Stimulated activated CD4-positive, alpha-beta T cell treated with anti-CD3 and anti-CD28 coated beads, Interleukin-4, amount 100 ng/mL, for 1 hour (primary cell): Measurements from ENCODE around the gene SNORC.

ENCODE experiments used
- DNase-seq: peaks from one replicate; pipeline ENCODE4 v3.0.0-alpha.2; 2020

The SNORC gene

DNA sequence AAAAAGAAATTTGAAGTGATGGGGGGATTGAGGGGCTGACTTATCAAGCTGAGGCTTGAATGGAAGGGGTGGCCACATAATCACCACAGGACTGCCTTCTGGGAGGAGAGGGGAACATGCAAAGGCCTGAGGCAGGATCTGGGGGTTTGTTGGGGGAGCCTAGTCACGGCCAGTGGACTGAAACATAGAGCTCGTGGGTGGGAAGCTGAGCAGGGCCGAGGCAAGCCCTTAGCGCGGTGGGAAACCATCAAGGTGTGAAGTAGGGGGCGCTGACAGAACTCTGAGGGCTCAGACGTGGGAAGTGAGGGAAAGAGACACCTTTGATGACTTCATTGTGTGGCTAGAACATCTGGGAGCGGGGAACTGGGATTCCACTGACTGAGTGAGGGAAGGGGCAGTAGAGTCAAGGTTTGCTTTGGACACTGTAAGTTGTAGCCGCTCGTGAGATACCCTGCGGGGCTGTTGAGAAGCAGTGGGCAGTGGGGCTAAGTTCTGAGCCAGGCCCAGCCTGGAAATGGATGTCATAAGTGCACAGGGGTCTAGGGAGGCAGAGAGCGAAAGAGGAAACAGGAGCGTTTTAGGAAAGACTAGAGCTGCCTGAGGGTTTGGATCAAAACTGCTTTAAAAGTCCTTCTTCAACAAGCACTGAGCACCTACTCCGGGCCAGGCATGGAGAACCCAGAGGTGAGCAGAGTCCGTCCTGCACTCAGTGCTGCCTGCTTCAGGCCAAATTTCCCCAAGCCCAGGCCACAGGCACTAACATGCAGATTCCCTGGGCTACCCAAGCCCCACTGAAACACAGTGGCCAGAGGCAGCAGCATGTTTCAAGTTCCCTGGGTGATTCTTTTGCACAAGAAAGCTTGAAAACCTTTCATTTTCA, 686 bp upstream of the SNORC start:
- DNase-seq: no peak

DNA sequence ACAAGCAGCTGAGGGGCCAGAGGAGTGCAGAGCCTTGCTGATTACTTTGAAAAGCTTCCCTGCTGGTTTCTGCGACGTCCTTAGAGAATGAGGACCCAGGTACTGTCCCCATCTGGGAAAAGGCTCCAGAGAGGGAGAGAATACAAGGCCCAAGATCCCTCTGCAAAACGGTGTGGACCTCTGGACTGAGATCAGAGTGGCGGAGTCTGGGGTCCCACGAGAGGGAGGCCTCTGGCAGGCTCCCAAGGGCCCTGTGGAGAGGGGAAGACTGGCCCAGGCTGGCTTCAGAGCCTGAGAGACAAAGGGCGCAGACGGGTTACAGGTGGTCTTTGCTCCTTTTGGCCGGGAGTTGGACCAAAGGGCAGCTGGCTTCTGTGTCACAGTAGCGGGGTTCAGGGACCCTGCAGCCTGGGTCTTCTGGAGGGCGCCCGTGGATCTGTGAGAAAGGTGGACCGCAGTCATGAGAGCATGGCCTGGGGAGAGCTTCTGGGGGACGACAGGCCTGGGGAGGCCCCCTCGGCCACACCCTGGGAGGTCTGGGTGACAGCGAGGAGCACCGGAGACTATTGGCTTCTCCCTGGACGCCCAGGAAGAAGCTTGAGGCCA, 805 bp downstream of the SNORC start:
- no peak for DNase-seq

DNA sequence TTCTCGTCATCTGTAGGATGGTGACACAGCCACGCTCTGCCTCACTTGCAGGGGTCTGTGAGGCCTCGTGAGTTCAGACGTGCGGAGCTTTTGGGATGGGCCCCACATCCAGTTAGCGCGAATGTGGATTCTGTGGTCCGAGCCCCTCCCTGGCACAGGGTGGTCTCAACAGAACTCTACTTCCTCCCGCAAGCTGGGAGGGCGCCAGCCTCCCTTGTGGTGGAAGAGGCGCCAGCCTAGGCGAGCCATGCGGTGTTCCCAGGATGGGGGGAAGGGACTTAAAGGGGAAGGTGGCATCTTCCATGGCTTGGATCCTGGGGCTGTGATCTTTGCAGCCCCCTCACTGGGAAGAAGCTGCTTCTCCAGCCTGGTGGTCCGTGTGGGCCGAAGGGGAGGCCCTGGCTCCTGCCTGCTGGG, 1.4 kb downstream of the SNORC start:
- DNase-seq: no peak

DNA sequence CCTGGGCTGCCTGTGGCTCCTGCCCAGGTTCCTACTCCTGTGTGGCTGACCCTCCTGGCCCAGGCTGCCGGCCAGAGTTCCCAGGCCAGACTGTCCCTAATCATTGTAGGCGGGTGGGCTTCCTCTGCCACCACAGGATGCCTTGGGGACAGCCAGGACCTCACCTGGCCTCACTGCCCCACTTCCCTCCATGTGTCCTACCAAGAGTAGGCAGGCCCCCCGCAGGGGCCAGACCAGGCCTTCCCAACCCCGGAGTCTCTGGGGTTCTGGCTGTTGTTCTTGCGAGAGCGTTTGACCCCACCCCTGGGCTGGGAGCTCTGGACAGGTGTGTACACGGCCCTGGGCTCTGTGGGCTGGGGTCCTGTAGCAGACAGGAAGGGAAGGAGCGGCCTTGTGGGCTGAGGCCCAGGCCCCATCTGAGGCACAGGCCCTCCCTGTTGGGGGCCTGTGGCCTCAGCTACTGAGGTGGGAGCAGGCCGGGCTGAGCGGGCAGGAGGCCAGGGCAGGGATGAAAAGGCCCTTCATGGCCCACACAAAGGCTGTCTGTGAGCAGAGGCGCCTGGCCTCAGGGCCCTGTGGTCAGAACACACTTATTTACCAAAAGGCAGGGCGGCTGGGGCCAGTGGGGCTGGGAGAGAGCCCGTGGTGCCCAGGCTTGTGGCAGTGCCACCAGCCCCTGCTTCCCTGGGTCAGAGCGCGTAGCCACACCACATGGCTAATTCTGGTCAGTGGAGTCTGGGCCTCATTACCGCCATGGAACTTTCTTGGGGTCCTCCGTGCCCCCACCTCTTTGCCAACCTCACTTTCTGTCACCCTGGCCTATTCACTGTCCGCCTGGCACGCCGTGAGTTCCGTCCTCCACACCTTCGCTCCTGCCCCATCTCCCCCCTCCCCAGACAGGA, 2.0 kb downstream of the SNORC start:
- no peak for DNase-seq

DNA sequence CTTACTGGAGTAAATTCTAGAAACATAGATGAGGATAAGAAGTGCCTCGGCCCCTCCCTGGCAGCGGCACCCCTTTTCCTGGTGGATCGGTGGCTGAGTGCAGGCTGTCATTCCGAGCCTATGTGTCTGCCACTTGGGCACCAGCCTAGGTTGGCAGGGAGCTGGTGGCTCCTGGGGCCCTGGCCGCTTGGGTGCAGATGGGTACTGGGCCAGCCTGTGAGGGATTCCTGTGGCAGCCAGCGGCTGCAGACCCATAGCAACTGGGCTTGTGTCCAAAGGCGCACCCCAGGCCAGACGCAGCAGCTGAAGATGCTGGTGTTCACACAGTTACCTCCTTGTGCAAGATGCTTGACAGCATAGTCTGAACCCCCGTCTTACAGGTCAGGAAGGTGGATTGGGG, 2.8 kb downstream of the SNORC start:
- DNase-seq: no peak

DNA sequence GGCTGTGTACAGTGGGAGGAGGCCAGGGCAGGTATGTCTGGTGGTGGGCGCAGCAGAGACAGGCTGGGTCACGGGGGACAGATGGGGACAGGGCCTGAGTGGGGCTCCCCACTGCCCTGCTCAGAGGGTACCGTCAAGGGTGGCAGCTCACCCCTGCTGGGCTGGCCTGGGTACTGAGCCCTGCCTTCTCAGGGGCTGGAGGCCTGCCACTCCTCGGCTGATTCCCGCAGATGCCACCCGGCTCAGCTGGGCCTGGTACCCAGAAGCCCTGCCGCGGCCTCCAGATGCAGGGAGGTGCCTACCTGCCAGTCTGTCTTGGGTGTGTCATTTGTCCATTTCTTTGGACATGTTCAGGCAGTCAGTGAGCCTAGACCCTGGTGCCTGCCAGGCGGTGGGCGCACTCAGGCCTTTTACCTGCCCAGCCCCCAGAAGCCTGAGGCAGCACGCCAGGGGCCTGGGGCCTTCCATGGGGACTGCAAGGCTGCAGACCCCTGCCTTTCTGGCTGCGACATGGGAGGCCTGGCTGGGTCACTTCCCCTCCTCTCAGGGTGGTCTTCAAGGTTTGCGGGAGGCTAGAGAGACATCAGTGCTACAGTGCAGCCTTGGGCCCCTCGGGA, 3.3 kb downstream of the SNORC start:
- DNase-seq: no peak

DNA sequence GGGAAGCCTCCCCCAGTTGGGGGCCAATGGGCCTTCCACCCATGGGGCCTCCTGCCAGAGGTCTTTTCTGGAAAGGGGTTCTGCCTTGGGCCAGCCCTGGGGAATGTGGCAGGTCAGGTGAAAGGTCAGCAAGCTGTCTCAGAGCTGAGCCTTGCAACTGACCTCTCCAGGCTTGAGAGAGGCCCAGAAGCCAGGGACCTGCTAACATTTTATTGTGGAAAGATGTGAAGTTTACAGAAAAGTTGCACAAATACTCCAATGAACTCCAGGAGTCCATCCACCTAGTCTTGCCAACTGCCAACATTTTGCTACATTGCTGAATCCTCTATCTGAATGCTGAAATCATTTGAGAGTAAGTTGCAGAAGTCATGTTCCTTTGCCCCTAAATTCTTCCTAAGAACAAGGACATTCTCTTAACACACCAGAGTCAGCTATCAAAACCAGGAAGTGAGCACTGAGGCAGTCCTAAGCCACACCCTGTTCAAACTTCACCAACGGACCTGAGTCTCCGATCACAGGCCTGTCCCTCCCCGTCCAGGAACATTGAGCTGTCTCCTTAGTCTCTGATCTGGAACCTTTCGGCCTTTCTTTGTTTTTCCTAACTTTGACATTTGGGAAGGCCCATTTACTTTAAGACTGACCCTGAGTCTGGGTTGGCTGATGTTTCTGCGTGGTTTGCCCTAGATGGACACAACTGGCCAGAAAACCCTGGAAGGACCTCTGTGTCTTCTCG, 4.0 kb downstream of the SNORC start:
- no peak for DNase-seq

DNA sequence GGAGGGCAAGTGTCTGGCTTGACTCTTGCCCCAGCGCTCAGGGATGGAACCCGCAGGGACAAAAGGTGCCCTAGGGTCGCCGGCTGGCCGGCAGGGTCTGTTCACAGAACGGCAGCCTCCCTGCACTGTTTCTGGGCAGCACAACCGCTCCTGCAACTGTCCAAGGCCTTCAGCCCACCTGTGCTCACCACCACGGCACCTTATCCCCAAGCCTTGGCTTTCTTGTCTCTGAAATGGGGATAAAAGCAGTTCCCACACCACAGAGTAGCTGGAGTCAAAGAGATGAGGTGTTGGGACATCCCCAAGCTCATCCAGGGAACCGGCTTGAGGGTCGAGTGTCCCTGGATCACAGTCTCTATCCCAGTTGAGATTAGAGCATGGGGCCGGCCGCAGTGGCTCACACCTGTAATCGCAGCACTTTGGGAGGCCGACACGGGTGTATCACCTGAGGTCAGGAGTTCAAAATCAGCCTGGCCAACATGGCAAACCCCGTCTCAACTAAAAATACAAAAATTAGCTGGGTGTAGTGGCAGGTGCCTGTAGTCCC, 4.7 kb downstream of the SNORC start:
- no peak for DNase-seq

DNA sequence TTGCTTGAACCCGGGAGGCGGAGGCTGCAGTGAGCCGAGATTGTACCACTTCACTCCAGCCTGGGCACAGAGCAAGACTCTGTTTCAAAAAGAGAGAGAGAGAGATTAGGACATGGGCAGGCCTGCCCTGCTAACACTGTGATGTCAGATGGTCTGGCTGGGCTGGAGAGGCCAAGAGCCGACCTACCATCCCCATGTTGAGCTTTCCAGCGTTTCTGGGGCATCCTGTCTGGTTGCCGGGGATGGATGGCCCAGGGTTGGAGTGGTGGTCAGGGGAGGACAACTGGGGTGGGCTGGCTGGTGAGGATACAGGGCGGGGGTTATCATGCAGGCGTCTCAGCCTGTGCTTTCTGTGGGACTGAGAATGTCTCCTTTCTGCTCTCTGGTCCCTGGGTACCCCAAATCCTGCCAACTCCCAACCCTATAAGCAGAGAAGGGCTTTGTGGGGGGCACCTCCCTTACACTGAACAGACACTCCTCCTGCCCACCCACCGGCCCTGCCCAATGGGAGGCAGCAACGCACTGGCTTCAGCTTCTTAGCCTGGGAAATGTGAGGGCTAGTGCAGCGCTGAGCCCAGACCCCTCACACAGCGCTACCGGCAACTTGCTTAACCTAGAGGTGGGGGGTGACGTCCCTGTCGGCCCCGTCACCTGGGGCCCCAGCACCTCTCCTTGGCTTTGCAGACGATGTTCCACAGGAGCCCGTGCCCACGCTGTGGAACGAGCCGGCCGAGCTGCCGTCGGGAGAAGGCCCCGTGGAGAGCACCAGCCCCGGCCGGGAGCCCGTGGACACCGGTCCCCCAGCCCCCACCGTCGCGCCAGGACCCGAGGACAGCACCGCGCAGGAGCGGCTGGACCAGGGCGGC, 5.4 kb downstream of the SNORC start:
- DNase-seq: no peak

DNA sequence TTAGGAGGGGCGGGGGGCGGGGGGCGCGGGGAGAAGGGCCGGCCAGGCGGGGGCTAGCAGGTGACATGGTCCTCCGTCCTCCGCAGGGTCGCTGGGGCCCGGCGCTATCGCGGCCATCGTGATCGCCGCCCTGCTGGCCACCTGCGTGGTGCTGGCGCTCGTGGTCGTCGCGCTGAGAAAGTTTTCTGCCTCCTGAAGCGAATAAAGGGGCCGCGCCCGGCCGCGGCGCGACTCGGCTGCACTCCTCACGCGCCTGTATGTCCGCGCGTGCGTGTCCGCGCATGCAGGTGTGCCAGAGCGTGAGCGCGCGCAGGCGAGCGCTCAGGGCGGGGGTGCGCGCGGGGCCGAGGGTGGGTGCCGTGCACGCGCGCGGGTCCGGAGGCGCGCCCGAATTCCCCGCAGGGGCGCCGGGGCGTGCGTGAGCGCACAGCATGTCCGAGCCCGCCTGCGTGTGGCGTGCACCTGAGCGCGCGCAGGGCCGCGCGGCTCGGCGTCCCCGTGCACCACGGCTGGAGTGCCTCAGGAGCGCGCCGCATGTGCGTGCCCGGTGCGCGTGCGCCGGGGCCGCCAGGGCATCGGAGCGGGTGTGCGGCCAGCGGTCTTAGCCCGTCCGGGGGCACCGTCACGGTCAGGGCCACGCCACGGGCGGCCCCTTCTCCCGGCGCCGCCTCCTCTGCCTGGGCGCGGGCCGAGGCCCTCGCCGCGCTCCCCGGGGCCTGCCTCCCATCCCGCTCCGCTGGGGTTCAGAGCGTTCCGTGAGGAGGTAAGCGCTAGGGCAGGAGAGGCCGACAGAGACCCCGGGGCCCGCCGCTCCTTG, 6.3 kb downstream of the SNORC start:
- peak; percentile 43 for DNase-seq

DNA sequence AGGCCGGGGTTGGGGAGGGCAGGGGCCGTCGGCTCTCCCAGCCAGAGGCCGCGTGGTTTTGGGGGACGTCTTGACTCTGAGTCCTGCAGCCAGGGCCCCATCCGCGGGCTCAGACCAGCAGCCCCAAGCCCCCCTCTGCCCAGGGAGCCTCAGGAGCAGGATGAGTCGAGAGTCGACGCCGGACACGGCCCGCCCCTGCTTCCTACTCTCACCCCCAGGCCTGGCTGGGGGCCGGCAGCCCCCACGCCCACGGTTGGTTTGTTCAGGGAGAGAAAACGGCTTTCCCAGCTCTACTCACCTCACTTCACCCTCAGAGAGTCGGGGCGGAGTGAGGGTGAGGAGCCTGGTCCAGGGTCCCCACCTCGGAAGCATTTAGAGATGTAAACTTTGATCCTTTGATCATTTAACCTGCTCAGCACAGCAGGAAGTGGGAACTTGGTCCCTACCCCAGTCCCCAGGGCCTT, 6.9 kb downstream of the SNORC start:
- DNase-seq: no peak

DNA sequence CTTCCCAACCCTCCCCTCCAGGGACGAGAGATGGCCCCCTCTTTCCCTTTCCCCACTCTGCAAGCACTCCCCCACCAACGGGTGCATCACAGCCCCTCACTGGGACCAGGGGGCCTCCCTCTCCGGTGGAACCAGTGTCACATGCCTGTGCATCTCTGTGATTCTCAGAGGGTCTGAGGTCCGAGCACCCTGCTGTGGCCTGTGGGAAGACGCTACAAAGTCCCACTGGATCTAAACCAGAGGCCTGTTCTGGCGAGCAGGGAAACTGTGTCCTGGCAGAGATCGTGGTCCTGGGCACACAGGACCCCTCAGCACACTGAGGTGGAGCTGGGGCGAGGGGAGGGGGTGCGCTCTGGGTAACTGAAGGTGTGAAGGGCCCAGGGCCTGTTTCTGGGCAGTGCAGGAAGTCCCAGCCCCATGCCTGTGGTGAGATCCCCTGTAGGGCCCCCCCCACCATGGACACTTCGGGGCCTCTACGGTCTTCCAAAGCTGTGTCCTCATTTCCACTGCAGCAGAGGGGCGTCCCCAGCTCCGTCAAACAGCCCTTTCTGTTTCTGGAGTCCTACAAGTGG, 8.0 kb downstream of the SNORC start:
- DNase-seq: no peak

DNA sequence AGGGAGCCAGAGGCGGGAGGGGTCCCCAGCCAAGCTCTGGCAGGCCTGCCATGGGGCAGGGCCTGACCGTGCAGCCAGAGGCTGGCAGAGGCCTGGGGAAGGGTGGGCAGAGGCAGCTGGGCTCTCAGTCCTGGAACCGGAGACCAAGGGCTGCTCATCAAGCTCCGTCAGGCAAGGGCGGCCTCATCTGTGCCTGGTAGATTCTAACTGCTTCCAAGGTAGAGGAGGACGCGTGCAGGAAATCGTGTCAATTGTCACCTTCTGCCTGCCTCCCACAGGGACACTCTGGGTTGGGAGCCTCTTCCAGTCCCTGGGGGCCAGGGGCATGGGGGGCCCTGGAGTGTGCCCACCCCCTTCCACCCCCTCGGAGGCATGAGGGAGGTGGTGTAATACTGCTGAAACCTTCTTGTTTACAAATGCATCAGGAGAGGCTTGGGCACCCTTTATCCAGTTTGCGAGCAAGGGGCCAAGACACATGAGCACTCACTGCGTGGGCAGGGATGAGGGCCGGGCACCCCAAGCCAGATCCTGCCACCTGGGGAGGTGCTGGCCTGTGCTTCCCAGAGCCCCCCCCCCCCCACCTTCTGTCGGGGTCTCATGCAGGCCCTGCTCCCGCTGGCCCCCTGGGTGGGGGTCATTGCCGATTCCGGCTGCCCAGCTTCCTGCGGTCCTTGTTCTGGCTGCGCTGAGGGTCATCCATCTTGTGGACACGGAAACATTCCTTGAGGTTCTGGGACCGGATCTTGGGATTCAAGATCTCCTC, 9.0 kb downstream of the SNORC start:
- no peak for DNase-seq

DNA sequence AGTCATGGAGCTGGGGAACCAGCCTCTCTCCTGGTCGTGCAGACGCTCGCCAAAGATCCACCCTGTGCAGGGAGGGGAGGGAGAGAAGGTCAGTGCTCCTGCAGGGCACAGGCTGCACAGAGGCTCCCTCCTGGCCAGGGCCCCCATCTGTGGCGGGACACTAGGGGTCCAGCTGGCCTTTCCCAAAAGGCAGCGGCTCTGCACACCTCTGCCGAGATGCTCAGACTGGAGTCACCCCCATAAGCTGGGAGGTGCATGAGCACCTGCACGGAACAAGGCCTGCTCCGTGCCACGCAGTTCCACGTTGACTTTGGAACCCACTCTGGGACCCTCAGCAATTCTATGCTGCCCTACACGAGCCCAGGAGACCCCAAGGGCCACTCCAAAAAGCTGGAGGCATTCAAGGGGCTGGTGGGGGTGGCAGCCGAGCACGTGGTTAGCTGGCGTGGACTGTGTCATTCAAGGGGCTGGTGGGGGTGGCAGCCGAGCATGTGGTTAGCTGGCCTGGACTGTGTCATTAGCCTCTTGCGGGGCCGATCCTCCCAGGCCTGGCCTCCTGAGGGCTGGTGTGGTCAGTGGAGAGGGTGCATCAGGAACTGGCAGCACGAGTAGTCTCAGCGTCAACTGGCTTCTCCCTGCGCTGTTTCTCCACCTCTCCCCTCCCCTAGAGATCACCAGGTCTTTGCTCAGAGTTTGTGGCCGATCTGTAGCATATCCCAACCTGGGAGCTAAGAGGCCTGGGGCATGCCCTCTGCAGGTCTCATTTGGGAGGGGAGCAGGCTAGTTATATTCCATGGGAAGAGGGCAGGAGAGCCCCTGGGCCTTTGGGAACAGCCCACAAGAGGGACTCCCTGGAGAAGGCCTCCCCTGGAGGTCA, 9.8 kb downstream of the SNORC start:
- DNase-seq: no peak

DNA sequence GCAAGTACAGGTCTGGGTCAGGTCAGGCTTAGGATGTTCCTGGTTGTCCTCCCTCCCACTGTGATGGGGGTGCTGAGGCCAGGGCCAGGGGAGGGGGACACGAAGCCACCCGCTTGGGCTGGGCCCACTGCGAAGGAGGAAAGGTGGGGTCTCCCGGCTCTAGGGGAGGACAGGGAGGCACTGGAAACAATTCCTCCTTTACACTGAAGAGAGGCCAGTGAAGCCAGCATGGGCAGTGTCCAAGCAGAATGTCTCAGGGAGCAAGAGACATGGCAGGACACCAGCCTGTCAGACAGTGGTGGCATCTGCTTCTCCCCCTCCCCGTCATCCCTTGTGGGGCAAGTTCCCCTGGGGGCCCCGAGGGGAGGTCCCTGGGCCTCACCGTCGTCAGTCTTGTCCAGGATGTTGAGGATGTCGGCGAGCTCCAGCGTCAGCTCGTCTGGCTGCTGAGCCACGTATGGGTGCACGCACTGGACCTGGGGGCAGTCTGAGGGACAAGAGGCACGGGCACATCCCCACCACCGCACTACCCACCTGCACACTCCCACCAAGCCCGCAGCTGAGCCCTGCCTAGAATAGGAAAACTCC, 10.8 kb downstream of the SNORC start:
- DNase-seq: no peak

DNA sequence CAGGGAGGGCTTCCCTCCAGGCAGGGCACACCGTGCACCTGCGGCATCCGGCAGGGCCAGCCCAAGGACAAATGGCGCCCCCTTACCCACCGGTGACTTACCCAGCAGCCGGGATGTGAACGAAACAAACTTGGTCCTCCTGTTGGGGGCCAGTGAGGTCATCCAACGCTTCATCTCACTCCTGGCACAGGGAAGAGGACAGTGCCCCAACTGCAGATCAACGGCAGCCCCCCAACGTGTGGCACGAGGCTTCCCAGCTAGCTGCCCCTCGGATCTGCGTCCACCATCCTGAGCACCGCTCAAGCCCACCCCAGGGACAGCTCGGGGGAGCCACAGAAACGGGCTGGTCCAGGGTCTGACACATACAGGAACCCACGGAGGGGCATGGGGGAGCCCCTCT, 12.0 kb downstream of the SNORC start:
- DNase-seq: no peak

DNA sequence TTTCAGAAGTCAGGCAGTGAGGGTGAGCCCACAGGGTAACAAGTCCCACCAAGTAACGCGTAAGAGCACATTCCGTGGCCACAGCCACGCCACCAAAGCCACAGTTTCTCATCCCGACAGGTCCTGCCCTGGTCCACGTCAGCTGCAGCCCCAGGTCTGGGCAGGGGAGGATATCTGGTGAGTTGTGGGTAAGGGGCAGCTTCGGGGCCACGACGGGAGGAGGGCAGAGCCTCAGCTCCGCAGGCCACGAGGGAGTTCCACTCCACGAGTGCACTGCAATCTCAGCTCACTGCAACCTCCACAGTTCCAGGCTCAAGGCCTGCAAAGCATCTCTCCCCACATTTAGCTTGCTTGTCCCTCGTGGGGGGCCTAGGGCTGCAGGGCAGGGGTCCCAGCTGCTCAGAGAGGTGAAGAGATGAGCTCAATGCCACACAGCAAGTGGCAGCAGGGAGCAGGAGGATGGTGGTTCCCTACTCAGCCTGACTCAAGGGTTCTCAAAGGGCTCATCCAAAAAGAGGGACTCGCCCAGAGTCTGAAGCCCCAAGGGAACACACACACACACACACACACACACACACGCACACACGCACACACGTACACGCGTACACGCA, 12.5 kb downstream of the SNORC start:
- no peak for DNase-seq
